ENCODE data around the gene KRT17.

The KRT17 gene

DNA sequence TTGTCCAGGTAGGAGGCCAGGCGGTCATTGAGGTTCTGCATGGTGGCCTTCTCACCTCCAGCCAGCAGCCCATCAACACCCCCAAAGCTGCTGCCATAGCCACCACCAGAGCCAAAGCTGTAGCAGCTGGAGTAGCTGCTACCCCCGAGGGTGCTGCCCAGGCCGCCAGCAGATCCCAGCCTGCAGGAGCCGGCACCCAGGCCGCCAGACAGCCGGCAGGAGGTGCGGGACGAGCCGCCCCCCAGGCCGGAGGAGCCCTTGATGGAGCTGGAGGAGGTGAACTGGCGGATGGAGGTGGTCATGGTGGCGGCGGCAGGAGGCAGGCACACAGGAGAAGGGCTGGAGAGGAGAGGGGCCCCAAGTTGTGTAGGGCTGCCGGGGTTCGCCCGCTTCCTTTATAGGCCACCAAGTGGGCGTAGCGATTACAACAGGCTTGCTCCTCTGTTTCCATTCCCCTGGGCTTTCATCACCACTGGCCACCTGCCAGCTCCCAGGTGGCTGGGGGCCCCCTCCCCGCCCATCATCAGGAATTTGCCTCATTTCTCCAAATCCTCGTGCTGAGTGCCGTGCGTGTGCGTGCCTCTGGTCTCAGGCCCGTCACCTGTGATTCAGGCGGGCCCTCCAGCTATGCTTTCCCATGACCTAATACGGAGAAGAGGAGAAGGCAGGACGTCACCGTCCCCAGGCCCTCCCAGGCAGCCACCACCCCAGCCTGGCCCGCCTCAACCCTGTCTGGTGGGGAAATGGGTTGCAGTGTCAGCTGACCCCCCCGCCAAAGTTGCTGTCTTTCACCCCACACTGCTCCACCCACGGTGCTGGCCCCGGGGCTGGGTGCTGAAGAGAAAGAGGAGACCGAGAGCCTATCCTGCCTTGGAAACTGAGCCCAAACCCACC is at the start of gene KRT17:
Gene KRT17, minus strand, starts transcription at position 368 of the 894 bp plus-strand sequence. Its CDS starts 66 bp downstream, at position 302.
- H3K4me3 ChIP-seq (ENCODE audit: low read depth in 1 of 2, low read length in 2 of 2): no peak within 1 kb of the TSS
- H3K9ac ChIP-seq (ENCODE audit: low read depth in 1 of 2, low read length in 2 of 2): no peak within 1 kb of the TSS
- H3K9me3 ChIP-seq (ENCODE audit: control insufficient read depth in 1 of 2, low read length in 2 of 2): no peaks in the 10 kb centered on the region
- H3K27me3 ChIP-seq (ENCODE audit: control insufficient read depth in 1 of 2, insufficient read depth in 2 of 2, low read length in 2 of 2): no peaks in the 10 kb centered on the region
- H3K36me3 ChIP-seq (ENCODE audit: control insufficient read depth in 1 of 2, insufficient read depth in 2 of 2, low read length in 2 of 2): no peaks in the 10 kb centered on the region
- H3K27ac ChIP-seq (ENCODE audit: low read depth, low read length): no peak within 1 kb of the TSS
- no peaks in the 10 kb centered on the region for H3K4me1 ChIP-seq (ENCODE audit: control insufficient read depth in 1 of 2, insufficient read depth in 2 of 2, low read length in 2 of 2)

DNA sequence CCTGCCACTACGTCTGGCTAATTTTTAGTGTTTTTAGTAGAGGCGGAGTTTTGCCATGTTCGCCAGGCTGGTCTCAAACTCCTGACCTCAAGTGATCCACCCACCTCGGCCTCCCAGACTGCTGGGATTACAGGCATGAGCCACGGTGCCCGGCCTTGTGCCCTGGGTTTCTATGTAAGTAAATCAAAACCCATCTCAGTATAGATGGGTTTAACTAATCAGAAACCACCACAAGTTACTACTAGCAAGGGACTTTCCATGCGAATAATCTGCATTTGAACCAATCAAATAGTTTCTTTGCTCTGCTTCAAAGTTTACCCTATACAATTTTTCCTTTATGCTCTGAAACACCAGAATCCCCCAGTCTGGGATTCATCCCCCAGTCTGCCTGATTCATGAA is 47.8 kb upstream of the KRT17 start:
- H3K27ac ChIP-seq (ENCODE audit: low read depth, low read length): no peak overlapping the region
- H3K4me3 ChIP-seq (ENCODE audit: low read depth in 1 of 2, low read length in 2 of 2): no peak overlapping the region
- no peaks in the 10 kb centered on the region for H3K36me3 ChIP-seq (ENCODE audit: control insufficient read depth in 1 of 2, insufficient read depth in 2 of 2, low read length in 2 of 2)

DNA sequence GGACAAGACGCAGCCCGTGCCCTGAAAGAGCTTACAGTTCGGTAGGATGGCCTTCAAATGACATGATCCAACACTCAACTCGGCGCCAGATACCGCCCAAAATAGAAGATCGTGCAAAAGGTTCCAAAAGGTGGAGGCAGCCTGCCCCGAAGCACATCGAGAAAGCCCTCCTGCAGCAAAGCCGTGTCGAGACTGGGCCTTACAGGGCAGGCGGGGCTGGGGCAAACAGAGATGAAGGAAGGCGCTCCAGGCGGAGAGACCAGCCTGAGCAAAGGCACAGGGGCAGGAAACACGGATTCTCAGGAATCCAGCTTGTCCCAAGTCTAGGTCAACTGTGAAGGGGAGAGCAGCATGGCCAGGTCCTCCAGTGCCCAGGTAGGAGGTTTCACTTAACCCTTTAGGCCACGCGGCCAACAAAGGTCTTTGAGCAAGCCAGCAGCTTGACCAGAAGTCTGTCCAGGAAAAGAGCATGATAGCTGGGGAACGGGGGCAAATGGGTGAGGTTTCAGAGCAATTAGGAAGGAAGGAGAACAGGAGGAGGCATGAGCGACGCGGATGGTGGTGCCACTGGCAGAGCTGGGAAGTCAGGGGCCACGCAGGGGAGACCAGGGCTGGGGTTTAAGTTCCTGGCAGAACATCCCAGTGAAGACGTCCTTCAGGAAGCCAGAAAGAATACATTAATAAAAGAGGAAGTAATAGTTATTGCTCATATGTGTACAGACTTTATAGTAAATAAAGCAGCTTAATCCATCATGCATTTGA is 43.1 kb upstream of the KRT17 start:
- Histone ChIP-seq H3K36me3 (ENCODE audit: control insufficient read depth in 1 of 2, insufficient read depth in 2 of 2, low read length in 2 of 2) (no peaks in the 10 kb centered on the region), H3K4me3 (ENCODE audit: low read depth in 1 of 2, low read length in 2 of 2) (peak overlapping the region; percentile 79 to 93), H3K27ac (ENCODE audit: low read depth, low read length) (peak overlapping the region; percentile 30), H3K9me3 (ENCODE audit: control insufficient read depth in 1 of 2, low read length in 2 of 2) (no peaks in the 10 kb centered on the region), H3K9ac (ENCODE audit: low read depth in 1 of 2, low read length in 2 of 2) (peak overlapping the region; percentile 47 to 93), H3K27me3 (ENCODE audit: control insufficient read depth in 1 of 2, insufficient read depth in 2 of 2, low read length in 2 of 2) (no peaks in the 10 kb centered on the region), H3K4me1 (ENCODE audit: control insufficient read depth in 1 of 2, insufficient read depth in 2 of 2, low read length in 2 of 2) (peaks cover 18 to 24% of the 10 kb centered on the region in 2 donors)

More for the DNA sequence above, 47.8 kb upstream of the KRT17 start:
- no peak overlapping the region for H3K9ac ChIP-seq (ENCODE audit: low read depth in 1 of 2, low read length in 2 of 2)
- H3K27me3 ChIP-seq (ENCODE audit: control insufficient read depth in 1 of 2, insufficient read depth in 2 of 2, low read length in 2 of 2): no peaks in the 10 kb centered on the region
- no peaks in the 10 kb centered on the region for H3K9me3 ChIP-seq (ENCODE audit: control insufficient read depth in 1 of 2, low read length in 2 of 2)
- peaks cover 15 to 16% of the 10 kb centered on the region in 2 donors for H3K4me1 ChIP-seq (ENCODE audit: control insufficient read depth in 1 of 2, insufficient read depth in 2 of 2, low read length in 2 of 2)

DNA sequence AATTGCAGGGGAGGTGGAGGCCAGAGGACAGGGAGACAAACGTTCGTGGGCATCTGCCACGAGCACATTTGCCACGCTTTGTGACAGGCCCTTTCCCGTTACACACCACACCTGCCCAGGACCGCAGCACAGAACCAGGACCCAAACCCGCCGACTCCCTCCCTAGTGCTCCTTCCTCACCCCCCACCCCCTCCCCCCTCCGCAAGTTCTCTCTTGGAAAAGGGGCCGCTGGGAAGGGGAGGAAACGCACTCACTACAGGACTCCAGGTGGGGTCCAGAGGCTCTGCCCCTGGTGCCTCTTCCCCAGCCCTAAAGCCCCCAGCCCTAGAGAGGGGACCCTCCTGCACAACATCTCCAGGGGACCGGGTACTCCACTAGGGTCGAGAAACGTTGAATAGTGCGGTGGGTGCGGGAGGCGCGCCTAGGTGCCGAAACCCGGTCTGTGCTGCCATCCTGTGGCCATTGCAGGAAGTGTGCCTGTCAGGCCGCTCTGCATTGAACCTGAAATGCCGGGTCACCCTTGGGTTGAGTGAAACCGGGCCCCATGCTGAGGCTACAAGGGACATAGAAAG is 42.4 kb upstream of the KRT17 start:
- peaks cover 21 to 24% of the 10 kb centered on the region in 2 donors for H3K4me1 ChIP-seq (ENCODE audit: control insufficient read depth in 1 of 2, insufficient read depth in 2 of 2, low read length in 2 of 2)
- peak overlapping the region; percentile 76 to 93 for H3K9ac ChIP-seq (ENCODE audit: low read depth in 1 of 2, low read length in 2 of 2)
- H3K27ac ChIP-seq (ENCODE audit: low read depth, low read length): peak overlapping the region; percentile 74

DNA sequence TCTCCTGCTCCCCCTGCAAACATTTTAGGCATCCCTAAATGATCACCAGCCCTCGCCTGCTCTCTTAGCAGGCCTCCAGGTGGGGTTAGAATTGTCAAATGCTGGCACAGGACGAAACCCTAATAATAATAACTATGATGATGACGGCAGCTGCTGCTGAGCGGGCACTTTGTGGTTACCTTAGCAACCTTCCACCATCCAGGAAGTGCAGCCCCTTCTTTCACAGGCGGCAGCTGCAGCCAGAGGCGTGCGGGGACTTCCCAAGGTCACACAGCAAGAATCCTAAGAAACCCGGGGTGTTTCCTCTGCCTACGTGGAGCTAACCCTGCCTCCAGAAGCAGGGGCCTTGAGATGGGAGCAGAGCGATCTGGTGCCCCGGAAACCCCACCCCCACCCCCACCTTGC is 41.9 kb upstream of the KRT17 start:
- Histone ChIP-seq H3K9ac (ENCODE audit: low read depth in 1 of 2, low read length in 2 of 2) (peak overlapping the region; percentile 93 to 94), H3K4me1 (ENCODE audit: control insufficient read depth in 1 of 2, insufficient read depth in 2 of 2, low read length in 2 of 2) (peaks cover 21 to 24% of the 10 kb centered on the region in 2 donors), H3K36me3 (ENCODE audit: control insufficient read depth in 1 of 2, insufficient read depth in 2 of 2, low read length in 2 of 2) (no peaks in the 10 kb centered on the region), H3K4me3 (ENCODE audit: low read depth in 1 of 2, low read length in 2 of 2) (peak overlapping the region; percentile 79 to 93), H3K9me3 (ENCODE audit: control insufficient read depth in 1 of 2, low read length in 2 of 2) (no peaks in the 10 kb centered on the region), H3K27me3 (ENCODE audit: control insufficient read depth in 1 of 2, insufficient read depth in 2 of 2, low read length in 2 of 2) (no peaks in the 10 kb centered on the region), H3K27ac (ENCODE audit: low read depth, low read length) (peak overlapping the region; percentile 74)

More for the DNA sequence above, 42.4 kb upstream of the KRT17 start:
- Histone ChIP-seq H3K36me3 (ENCODE audit: control insufficient read depth in 1 of 2, insufficient read depth in 2 of 2, low read length in 2 of 2) (no peaks in the 10 kb centered on the region), H3K27me3 (ENCODE audit: control insufficient read depth in 1 of 2, insufficient read depth in 2 of 2, low read length in 2 of 2) (no peaks in the 10 kb centered on the region), H3K9me3 (ENCODE audit: control insufficient read depth in 1 of 2, low read length in 2 of 2) (no peaks in the 10 kb centered on the region), H3K4me3 (ENCODE audit: low read depth in 1 of 2, low read length in 2 of 2) (peak overlapping the region; percentile 79 to 93)

DNA sequence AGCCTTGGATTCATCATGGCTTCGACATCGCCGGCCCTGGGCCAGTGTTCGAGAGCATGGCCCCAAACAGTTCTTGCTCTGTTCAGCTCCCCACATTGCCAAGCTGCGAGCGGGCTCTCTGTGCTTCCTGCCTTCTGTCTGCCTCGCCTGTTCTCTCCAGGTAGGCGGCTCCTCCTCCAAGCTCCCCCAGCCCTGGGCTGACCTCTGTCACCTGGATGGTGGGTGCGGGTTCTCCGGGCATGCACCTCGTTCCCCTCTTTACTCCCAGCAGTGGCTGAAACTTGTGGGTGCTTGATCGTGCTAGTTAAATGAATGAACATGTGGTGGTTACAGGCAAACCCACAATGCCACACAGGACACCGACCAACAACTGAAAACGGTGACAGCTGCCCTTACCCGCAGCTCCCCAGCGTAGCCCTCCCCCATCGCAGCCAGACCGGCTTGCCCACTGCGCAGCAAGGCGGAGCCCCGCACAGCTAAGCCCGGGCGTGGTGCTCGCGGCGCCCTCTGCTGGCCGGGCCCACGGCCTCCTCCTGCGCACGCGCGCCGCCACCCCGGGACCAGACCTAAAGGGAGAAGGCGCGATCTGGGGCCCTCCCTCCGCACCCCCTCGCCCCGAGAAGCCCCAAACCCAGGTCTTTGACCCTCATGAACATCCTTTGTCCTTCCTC is 41.3 kb upstream of the KRT17 start:
- peak overlapping the region; percentile 79 to 93 for H3K4me3 ChIP-seq (ENCODE audit: low read depth in 1 of 2, low read length in 2 of 2)
- peak overlapping the region; percentile 93 to 94 for H3K9ac ChIP-seq (ENCODE audit: low read depth in 1 of 2, low read length in 2 of 2)
- no peaks in the 10 kb centered on the region for H3K9me3 ChIP-seq (ENCODE audit: control insufficient read depth in 1 of 2, low read length in 2 of 2)
- peak overlapping the region; percentile 74 for H3K27ac ChIP-seq (ENCODE audit: low read depth, low read length)
- H3K4me1 ChIP-seq (ENCODE audit: control insufficient read depth in 1 of 2, insufficient read depth in 2 of 2, low read length in 2 of 2): peaks cover 21 to 24% of the 10 kb centered on the region in 2 donors
- no peaks in the 10 kb centered on the region for H3K27me3 ChIP-seq (ENCODE audit: control insufficient read depth in 1 of 2, insufficient read depth in 2 of 2, low read length in 2 of 2)
- H3K36me3 ChIP-seq (ENCODE audit: control insufficient read depth in 1 of 2, insufficient read depth in 2 of 2, low read length in 2 of 2): no peaks in the 10 kb centered on the region

DNA sequence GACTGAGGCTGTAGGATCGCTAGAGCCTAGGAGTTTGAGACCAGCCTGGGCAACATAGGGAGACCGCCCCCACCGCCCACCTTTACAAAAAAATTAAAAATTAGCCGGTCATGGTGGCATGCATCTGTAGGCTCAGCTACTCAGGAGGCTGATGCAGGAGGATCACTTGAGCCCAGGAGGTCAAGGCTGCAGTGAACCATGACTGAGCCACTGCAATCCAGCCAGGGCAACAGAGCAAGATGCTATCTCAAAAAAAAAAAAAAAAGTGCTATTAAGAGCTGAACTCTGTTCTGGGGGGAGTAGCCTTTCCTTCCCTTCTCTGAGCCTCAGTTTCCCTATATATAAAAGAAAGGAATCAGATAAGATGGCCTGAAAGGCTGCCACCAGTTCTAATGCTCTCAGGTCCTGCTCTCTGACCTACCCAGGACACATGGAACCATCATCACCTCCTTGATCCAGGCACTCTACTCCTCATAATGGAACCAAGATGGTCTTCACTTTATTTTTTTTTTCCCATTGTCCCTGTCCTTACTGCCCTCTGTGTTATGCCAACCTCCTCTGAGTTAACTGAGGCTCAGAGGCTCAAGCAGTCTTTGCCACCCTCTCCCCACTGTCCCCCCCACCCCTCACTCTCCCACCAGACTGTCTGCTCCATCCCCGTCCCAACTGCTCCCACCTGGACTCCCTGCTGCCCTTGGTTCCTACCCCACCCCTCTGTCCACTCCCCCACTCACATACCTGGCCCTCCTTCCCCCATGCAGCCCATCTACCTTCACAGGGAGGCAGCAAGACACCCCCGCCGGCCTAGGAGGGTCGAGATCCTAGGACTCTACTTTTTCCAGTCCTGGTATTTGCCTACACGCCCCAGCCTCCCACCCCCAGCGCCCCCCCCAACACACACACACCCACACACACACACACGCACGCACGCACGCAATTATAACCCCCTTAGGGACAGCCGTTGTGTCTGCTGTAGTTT is 40.5 kb upstream of the KRT17 start:
- Histone ChIP-seq H3K9me3 (ENCODE audit: control insufficient read depth in 1 of 2, low read length in 2 of 2) (no peaks in the 10 kb centered on the region), H3K4me3 (ENCODE audit: low read depth in 1 of 2, low read length in 2 of 2) (peak overlapping the region; percentile 79 to 93), H3K27ac (ENCODE audit: low read depth, low read length) (no peak overlapping the region), H3K36me3 (ENCODE audit: control insufficient read depth in 1 of 2, insufficient read depth in 2 of 2, low read length in 2 of 2) (no peaks in the 10 kb centered on the region), H3K9ac (ENCODE audit: low read depth in 1 of 2, low read length in 2 of 2) (peak overlapping the region; percentile 93 to 94), H3K4me1 (ENCODE audit: control insufficient read depth in 1 of 2, insufficient read depth in 2 of 2, low read length in 2 of 2) (peaks cover 21 to 25% of the 10 kb centered on the region in 2 donors), H3K27me3 (ENCODE audit: control insufficient read depth in 1 of 2, insufficient read depth in 2 of 2, low read length in 2 of 2) (no peaks in the 10 kb centered on the region)

DNA sequence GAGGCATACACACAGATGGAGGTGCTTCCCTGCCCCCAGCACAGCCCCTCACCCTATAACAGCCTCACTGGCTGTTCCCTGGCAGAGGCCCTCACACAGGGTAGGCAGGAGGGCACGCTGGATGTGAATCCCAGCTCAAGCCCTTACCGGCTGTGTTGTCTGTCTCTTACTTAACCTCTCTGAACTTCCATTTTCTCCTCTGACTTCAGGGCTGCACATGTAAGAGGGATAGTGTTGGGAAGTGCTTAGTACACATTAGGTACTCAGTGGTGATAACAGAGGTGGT is 39.7 kb upstream of the KRT17 start:
- H3K4me1 ChIP-seq (ENCODE audit: control insufficient read depth in 1 of 2, insufficient read depth in 2 of 2, low read length in 2 of 2): peaks cover 22 to 33% of the 10 kb centered on the region in 2 donors

More for the DNA sequence above, 39.7 kb upstream of the KRT17 start:
- no peaks in the 10 kb centered on the region for H3K27me3 ChIP-seq (ENCODE audit: control insufficient read depth in 1 of 2, insufficient read depth in 2 of 2, low read length in 2 of 2)
- peak overlapping the region in 1 of 2 donors; percentile 9 for H3K9ac ChIP-seq (ENCODE audit: low read depth in 1 of 2, low read length in 2 of 2)
- no peaks in the 10 kb centered on the region for H3K9me3 ChIP-seq (ENCODE audit: control insufficient read depth in 1 of 2, low read length in 2 of 2)
- H3K4me3 ChIP-seq (ENCODE audit: low read depth in 1 of 2, low read length in 2 of 2): no peak overlapping the region
- no peaks in the 10 kb centered on the region for H3K36me3 ChIP-seq (ENCODE audit: control insufficient read depth in 1 of 2, insufficient read depth in 2 of 2, low read length in 2 of 2)
- H3K27ac ChIP-seq (ENCODE audit: low read depth, low read length): no peak overlapping the region

All from duodenal mucosa (tissue), 2 donors.